Fibroblast of lung (primary cell): ENCODE data around the gene SYNE1. TPM values are rescaled to one million over a fixed set of nuclear protein-coding genes. Genes with fewer than 3 reads are reported as not detected.

ENCODE experiments used
- DNase-seq, 2 donors: peaks; one replicate each; pipeline versions ENCODE4 v3.0.0 to v3.0.0-alpha.2; 2010; ENCODE audit warnings: low read depth in 2 of 2
- H2AFZ ChIP-seq: 2 replicates; pipeline ENCODE4 v1.5.1; 2012; ENCODE audit warnings: low read length, control low read depth, inconsistent platforms
- H3K27ac ChIP-seq: 2 replicates; pipeline ENCODE4 v1.5.1; 2011; ENCODE audit warnings: low read length, control low read depth; ENCODE audit not compliant: insufficient read depth
- H3K27me3 ChIP-seq: 2 replicates; pipeline ENCODE4 v1.5.1; 2011; ENCODE audit warnings: mild to moderate bottlenecking, low read length; ENCODE audit not compliant: control insufficient read depth, insufficient read depth
- H3K36me3 ChIP-seq: 2 replicates; pipeline ENCODE4 v1.5.1; 2011; ENCODE audit warnings: low read length; ENCODE audit not compliant: control insufficient read depth, insufficient read depth
- H3K4me1 ChIP-seq: 2 replicates; pipeline ENCODE4 v1.5.1; 2011; ENCODE audit warnings: low read length; ENCODE audit not compliant: control insufficient read depth, insufficient read depth; ENCODE audit errors: extremely low read depth
- H3K4me2 ChIP-seq: 2 replicates; pipeline ENCODE4 v1.5.1; 2011; ENCODE audit warnings: low read length, control low read depth; ENCODE audit not compliant: insufficient read depth; ENCODE audit errors: extremely low read depth
- H3K4me3 ChIP-seq, 4 experiments: fragments of 200-600 bp in 1 of 4; sonication (generic) in 1 of 4; replicated peaks in 1 of 4; 2 replicates each; pipeline ENCODE4 v1.5.1; 2011 to 2016; ENCODE audit warnings: low read length in 4 of 4, low read depth in 3 of 4, mild to moderate bottlenecking in 3 of 4, control low read depth in 2 of 4, inconsistent platforms in 1 of 4, mixed read lengths in 1 of 4; ENCODE audit not compliant: insufficient read depth in 1 of 4; ENCODE audit errors: control extremely low read depth in 1 of 4
- H3K79me2 ChIP-seq: 2 replicates; pipeline ENCODE4 v1.5.1; 2012; ENCODE audit warnings: mild to moderate bottlenecking, low read length, inconsistent platforms; ENCODE audit not compliant: control insufficient read depth, insufficient read depth
- H3K9ac ChIP-seq: 2 replicates; pipeline ENCODE4 v1.5.1; 2011; ENCODE audit warnings: mild to moderate bottlenecking, low read length, control low read depth; ENCODE audit not compliant: insufficient read depth
- H3K9me3 ChIP-seq: 2 replicates; pipeline ENCODE4 v1.5.1; 2012; ENCODE audit warnings: low read depth, low read length; ENCODE audit not compliant: control insufficient read depth, insufficient read depth
- H4K20me1 ChIP-seq: 2 replicates; pipeline ENCODE4 v1.5.1; 2011; ENCODE audit warnings: low read length; ENCODE audit not compliant: control insufficient read depth, insufficient read depth; ENCODE audit errors: extremely low read depth
- EZH2 ChIP-seq: IDR thresholded peaks from 2 replicates; pipeline ENCODE4 v1.5.1; 2012; ENCODE audit warnings: low read length, control low read depth, mild to moderate bottlenecking; ENCODE audit errors: missing control alignments
- polyA plus RNA-seq, 2 donors: library from polyadenylated mRNA; depleted of rRNA in 1 of 2; stranded (reverse) in 1 of 2; unstranded in 1 of 2; fragments of >200 nt; gene quantifications; 2 replicates each; pipeline ENCODE4 v1.2.1, GENCODE V29; 2011 to 2012; ENCODE audit warnings: missing spikeins in 1 of 2
- total RNA-seq: library from RNA; depleted of rRNA; stranded (reverse); fragments of >200 nt; gene quantifications from 2 replicates; pipeline ENCODE4 v1.2.1, GENCODE V29; 2014
- TF ChIP-seq, protein P1 (sequence below), 2 donors: IDR thresholded peaks in 1 of 2; conservative IDR thresholded peaks in 1 of 2; 1 replicate in 1 of 2; 2 replicates in 1 of 2; pipeline ENCODE4 v1.5.1; 2011 to 2012; ENCODE audit warnings: low read length in 2 of 2, control low read depth in 1 of 2, inconsistent platforms in 1 of 2, low read depth in 1 of 2, mild to moderate bottlenecking in 1 of 2

SYNE1 gene
- total and polyA plus RNA-seq, 2 donors (not counting 1 experiment from before 2014, with no cell fraction given): 21.7 to 219 TPM

DNA sequence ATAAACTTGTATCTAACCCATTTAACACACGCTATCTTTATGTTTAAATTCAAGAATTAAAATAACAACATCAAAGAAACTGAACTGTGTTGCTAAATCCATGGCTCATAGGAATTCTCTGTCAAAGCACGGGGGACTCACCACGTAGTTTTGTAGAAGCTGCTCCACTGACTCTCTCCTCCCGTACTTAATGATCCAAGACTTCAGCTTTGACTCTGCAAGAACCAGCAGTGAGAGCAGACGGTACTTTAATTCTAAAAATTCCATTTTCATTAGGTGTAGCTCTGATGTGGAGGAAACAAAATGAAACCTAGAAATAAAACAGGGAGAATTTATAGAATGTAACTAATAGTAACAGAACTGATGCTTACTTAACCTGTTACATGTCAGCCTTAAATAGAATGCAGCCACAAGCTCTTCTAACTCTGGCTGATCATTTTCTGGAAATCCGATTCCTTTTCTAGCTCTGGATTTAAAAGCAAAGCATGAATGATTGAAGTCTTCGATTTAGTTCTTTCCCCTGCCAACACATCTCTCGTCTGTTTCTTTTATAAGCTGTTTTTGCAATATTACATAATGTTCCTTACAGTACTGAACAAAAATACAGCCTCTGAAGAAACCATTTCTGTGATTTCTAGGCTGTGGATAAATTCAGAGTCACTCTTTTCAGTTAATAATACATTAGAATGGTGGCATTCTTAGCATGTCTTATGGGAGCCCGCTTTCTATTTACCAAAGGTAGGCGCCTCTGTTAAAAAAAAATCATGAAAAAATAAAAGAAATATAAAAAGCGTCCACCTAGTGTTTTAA is 165.5 kb downstream of the SYNE1 start:
- Histone ChIP-seq H3K27ac (peak overlapping the region; percentile 48), H3K27me3 (no peaks in the 10 kb centered on the region), H3K4me1 (no peaks in the 10 kb centered on the region), H3K79me2 (no peaks in the 10 kb centered on the region), H3K9ac (no peak overlapping the region), H2AFZ (peak overlapping the region; percentile 83), H3K36me3 (no peaks in the 10 kb centered on the region), H4K20me1 (no peaks in the 10 kb centered on the region), H3K4me2 (peak overlapping the region; percentile 83), H3K9me3 (no peaks in the 10 kb centered on the region), H3K4me3 (peak overlapping the region; percentile 46 to 62 (median 54))
- peak; percentile 14 to 34 for DNase-seq
- TF ChIP-seq, protein P1, sequence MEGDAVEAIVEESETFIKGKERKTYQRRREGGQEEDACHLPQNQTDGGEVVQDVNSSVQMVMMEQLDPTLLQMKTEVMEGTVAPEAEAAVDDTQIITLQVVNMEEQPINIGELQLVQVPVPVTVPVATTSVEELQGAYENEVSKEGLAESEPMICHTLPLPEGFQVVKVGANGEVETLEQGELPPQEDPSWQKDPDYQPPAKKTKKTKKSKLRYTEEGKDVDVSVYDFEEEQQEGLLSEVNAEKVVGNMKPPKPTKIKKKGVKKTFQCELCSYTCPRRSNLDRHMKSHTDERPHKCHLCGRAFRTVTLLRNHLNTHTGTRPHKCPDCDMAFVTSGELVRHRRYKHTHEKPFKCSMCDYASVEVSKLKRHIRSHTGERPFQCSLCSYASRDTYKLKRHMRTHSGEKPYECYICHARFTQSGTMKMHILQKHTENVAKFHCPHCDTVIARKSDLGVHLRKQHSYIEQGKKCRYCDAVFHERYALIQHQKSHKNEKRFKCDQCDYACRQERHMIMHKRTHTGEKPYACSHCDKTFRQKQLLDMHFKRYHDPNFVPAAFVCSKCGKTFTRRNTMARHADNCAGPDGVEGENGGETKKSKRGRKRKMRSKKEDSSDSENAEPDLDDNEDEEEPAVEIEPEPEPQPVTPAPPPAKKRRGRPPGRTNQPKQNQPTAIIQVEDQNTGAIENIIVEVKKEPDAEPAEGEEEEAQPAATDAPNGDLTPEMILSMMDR (conservative IDR thresholded peaks at IDR 0.05 in 1 of 2, IDR thresholded peaks at IDR 0.05 in 1 of 2; ENCODE audit: low read depth in 1 of 2, low read length in 2 of 2): no peak
- TF ChIP-seq EZH2: no peak

DNA sequence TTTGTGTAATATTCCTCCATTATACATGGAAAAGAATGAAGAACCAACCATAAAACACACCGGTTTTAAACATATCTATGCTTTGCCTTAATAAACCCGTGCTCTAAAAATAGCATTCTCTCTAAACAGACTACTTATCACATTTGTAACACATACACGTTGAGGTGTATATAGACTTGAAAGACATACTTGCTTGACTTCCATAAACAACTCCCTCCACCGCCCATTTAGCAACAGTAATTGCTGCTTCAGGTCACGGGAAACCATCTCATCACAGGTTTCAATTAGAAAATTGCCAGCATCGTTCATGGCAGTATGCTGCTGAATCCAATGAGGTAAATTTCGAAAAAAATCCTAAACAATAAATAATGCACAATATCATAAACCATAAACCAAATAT is 174.0 kb downstream of the SYNE1 start:
- DNase-seq: peak in 1 of 2 donors; percentile 30
- H3K4me2 ChIP-seq: peak overlapping the region; percentile 53
- no peaks in the 10 kb centered on the region for H3K79me2 ChIP-seq
- no peaks in the 10 kb centered on the region for H3K36me3 ChIP-seq
- H3K9ac ChIP-seq: no peak overlapping the region
- no peaks in the 10 kb centered on the region for H3K27me3 ChIP-seq
- H3K9me3 ChIP-seq: no peaks in the 10 kb centered on the region
- peak overlapping the region; percentile 44 for H3K27ac ChIP-seq
- TF ChIP-seq EZH2: no peak
- TF ChIP-seq, protein P1 (conservative IDR thresholded peaks at IDR 0.05 in 1 of 2, IDR thresholded peaks at IDR 0.05 in 1 of 2; ENCODE audit: low read depth in 1 of 2, low read length in 2 of 2): no peak
- H2AFZ ChIP-seq: peak overlapping the region; percentile 86
- H3K4me1 ChIP-seq: peaks cover 2% of the 10 kb centered on the region
- H3K4me3 ChIP-seq: peak overlapping the region; percentile 21 to 65 (median 37)
- no peaks in the 10 kb centered on the region for H4K20me1 ChIP-seq

DNA sequence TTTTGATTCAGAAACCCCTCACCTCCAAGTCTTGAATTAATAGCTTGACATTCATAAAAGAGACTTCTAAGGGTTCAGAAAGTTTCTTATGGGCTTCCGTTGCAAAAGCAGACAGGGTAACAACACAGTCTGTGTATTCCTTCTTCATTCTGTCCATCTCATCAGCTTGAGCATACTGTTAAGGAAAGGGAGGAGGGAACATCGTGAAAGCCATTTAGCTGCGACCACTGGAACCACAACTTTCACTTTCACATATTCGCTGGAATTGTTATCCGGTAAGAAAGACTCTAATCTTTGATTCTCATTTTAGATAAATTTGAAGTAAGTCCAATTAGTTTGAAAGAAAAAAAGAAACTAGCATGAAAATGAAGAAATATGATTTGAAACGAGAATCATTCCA is 174.4 kb downstream of the SYNE1 start:
- TF ChIP-seq, protein P1 (conservative IDR thresholded peaks at IDR 0.05 in 1 of 2, IDR thresholded peaks at IDR 0.05 in 1 of 2; ENCODE audit: low read depth in 1 of 2, low read length in 2 of 2): no peak
- no peak for TF ChIP-seq EZH2

More for the DNA sequence above, 174.4 kb downstream of the SYNE1 start:
- Histone ChIP-seq H3K27ac (peak overlapping the region; percentile 44), H3K27me3 (no peaks in the 10 kb centered on the region), H3K4me1 (peaks cover 2% of the 10 kb centered on the region), H3K4me3 (peak overlapping the region; percentile 21 to 65 (median 37)), H3K79me2 (no peaks in the 10 kb centered on the region), H3K36me3 (no peaks in the 10 kb centered on the region), H3K4me2 (peak overlapping the region; percentile 53), H2AFZ (peak overlapping the region; percentile 86), H3K9ac (no peak overlapping the region), H4K20me1 (no peaks in the 10 kb centered on the region), H3K9me3 (no peaks in the 10 kb centered on the region)
- peak in 1 of 2 donors; percentile 64 for DNase-seq
